Measurements from ENCODE around the gene ZBTB32. TPM values are rescaled to one million over a fixed set of nuclear protein-coding genes. Genes with fewer than 3 reads are reported as not detected.

The ZBTB32 gene
- total RNA-seq, 1 donor, result not detected

- no peak for TF ChIP-seq CTCF (IDR thresholded peaks at IDR 0.05; ENCODE audit: extremely low read depth, low read depth, low read length)
- no peak overlapping the region for H3K27ac ChIP-seq (ENCODE audit: low read depth, low read length)
- no peak overlapping the region for H3K4me2 ChIP-seq (ENCODE audit: insufficient read depth, low read length)
- H2AFZ ChIP-seq (ENCODE audit: low read length), result no peak overlapping the region
- H4K20me1 ChIP-seq (ENCODE audit: insufficient read depth, low read length), result peaks cover 7% of the 10 kb centered on the region
- H3K27me3 ChIP-seq (ENCODE audit: insufficient read depth, low read length), result no peaks in the 10 kb centered on the region
- H3K79me2 ChIP-seq (ENCODE audit: insufficient read depth, low read length), result no peaks in the 10 kb centered on the region
- H3K4me3 ChIP-seq (ENCODE audit: insufficient read depth, low read length), result no peak overlapping the region
- no peaks in the 10 kb centered on the region for H3K4me1 ChIP-seq (ENCODE audit: insufficient read depth, low read length)
- H3K36me3 ChIP-seq (ENCODE audit: insufficient read depth, low read length), result peaks cover 44% of the 10 kb centered on the region
- H3K9me3 ChIP-seq (ENCODE audit: low read depth, low read length), result no peaks in the 10 kb centered on the region
- peak; percentile 85 for DNase-seq (ENCODE audit: insufficient read length, low spot score, missing footprints)
Observed at GRCh38 chr19:35736913-35737886, 32.8 kb downstream of the ZBTB32 start.

- Histone ChIP-seq H3K4me3 (ENCODE audit: insufficient read depth, low read length) (no peak overlapping the region), H3K27me3 (ENCODE audit: insufficient read depth, low read length) (no peaks in the 10 kb centered on the region), H4K20me1 (ENCODE audit: insufficient read depth, low read length) (peaks cover 7% of the 10 kb centered on the region), H2AFZ (ENCODE audit: low read length) (no peak overlapping the region), H3K4me1 (ENCODE audit: insufficient read depth, low read length) (no peaks in the 10 kb centered on the region), H3K4me2 (ENCODE audit: insufficient read depth, low read length) (no peak overlapping the region), H3K27ac (ENCODE audit: low read depth, low read length) (no peak overlapping the region), H3K9me3 (ENCODE audit: low read depth, low read length) (no peaks in the 10 kb centered on the region), H3K36me3 (ENCODE audit: insufficient read depth, low read length) (peaks cover 44% of the 10 kb centered on the region), H3K79me2 (ENCODE audit: insufficient read depth, low read length) (no peaks in the 10 kb centered on the region)
- no peak for TF ChIP-seq CTCF (IDR thresholded peaks at IDR 0.05; ENCODE audit: extremely low read depth, low read depth, low read length)
- DNase-seq (ENCODE audit: insufficient read length, low spot score, missing footprints), result peak; percentile 83
Observed at GRCh38 chr19:35738021-35738886, 33.9 kb downstream of the ZBTB32 start.

GRCh38 chr19:35738887-35739229 is 34.5 kb downstream of the ZBTB32 start:
- Histone ChIP-seq H3K4me2 (ENCODE audit: insufficient read depth, low read length) (no peak overlapping the region), H3K79me2 (ENCODE audit: insufficient read depth, low read length) (no peaks in the 10 kb centered on the region), H3K4me1 (ENCODE audit: insufficient read depth, low read length) (no peaks in the 10 kb centered on the region), H2AFZ (ENCODE audit: low read length) (no peak overlapping the region), H3K27ac (ENCODE audit: low read depth, low read length) (no peak overlapping the region), H3K4me3 (ENCODE audit: insufficient read depth, low read length) (no peak overlapping the region), H4K20me1 (ENCODE audit: insufficient read depth, low read length) (peaks cover 7% of the 10 kb centered on the region), H3K27me3 (ENCODE audit: insufficient read depth, low read length) (no peaks in the 10 kb centered on the region), H3K9me3 (ENCODE audit: low read depth, low read length) (no peaks in the 10 kb centered on the region), H3K36me3 (ENCODE audit: insufficient read depth, low read length) (peaks cover 41% of the 10 kb centered on the region)
- TF ChIP-seq CTCF (IDR thresholded peaks at IDR 0.05; ENCODE audit: extremely low read depth, low read depth, low read length), result no peak
- peak; percentile 51 for DNase-seq (ENCODE audit: insufficient read length, low spot score, missing footprints)
